ENCODE measurements around the gene RPS15. TPM values are rescaled to one million over a fixed set of nuclear protein-coding genes. Genes with fewer than 3 reads are reported as not detected.

Gene RPS15
- polyA plus RNA-seq, 1 donor (not counting 4 experiments of a cell fraction or from before 2014, with no cell fraction given): 795 TPM

GRCh38 chr19:1455336-1456120 is 17.3 kb downstream of the RPS15 start:
- Histone ChIP-seq H3K79me2 (ENCODE audit: control insufficient read depth, insufficient read depth, low read length) (no peaks in the 10 kb centered on the region), H3K4me2 (ENCODE audit: control insufficient read depth, extremely low read depth, insufficient read depth, low read depth, low read length) (peak overlapping the region; percentile 32), H3K9ac (ENCODE audit: control insufficient read depth, extremely low read depth, insufficient read depth, low read length) (no peak overlapping the region), H2AFZ (ENCODE audit: control insufficient read depth, low read length) (no peak overlapping the region), H3K9me3 (ENCODE audit: control insufficient read depth, low read depth, low read length) (no peaks in the 10 kb centered on the region), H3K4me1 (ENCODE audit: control insufficient read depth, extremely low read depth, insufficient read depth, low read length) (peaks cover 6% of the 10 kb centered on the region), H3K27me3 (ENCODE audit: control insufficient read depth, extremely low read depth, insufficient read depth, low read length) (peaks cover 71% of the 10 kb centered on the region), H3K4me3 (ENCODE audit: control insufficient read depth in 2 of 3, extremely low read depth in 1 of 3, insufficient read depth in 2 of 3, low read depth in 1 of 3, low read length in 3 of 3) (no peak overlapping the region), H3K27ac (ENCODE audit: control insufficient read depth, insufficient read depth, low read length) (no peak overlapping the region), H3K36me3 (ENCODE audit: control insufficient read depth in 2 of 2, extremely low read depth in 1 of 2, insufficient read depth in 2 of 2, low read length in 2 of 2) (no peaks in the 10 kb centered on the region), H3K9me1 (ENCODE audit: control insufficient read depth, extremely low read depth, insufficient read depth, low read length) (no peaks in the 10 kb centered on the region), H4K20me1 (ENCODE audit: control insufficient read depth, extremely low read depth, insufficient read depth, low read length) (no peaks in the 10 kb centered on the region)
- TF ChIP-seq EZH2 (IDR thresholded peaks at IDR 0.05; ENCODE audit: low read length): no peak
- TF ChIP-seq CTCF (optimal IDR thresholded peaks at IDR 0.05 in 1 of 3, IDR thresholded peaks at IDR 0.05 in 1 of 3, conservative IDR thresholded peaks at IDR 0.05 in 1 of 3; ENCODE audit: extremely low read depth in 1 of 3, insufficient read depth in 2 of 3, low read length in 3 of 3): no peak
- dilution Hi-C loops (cut with MboI; ENCODE audit: extremely low pct_ligation_motif_present, low sequenced_read_pairs): no loop called here
- no peak for DNase-seq (ENCODE audit: low read depth, low spot score)
- FAIRE-seq: peak; percentile 55

GRCh38 chr19:1456121-1456900 is 18.1 kb downstream of the RPS15 start:
- Histone ChIP-seq H3K4me2 (ENCODE audit: control insufficient read depth, extremely low read depth, insufficient read depth, low read depth, low read length) (no peak overlapping the region), H3K9me1 (ENCODE audit: control insufficient read depth, extremely low read depth, insufficient read depth, low read length) (no peaks in the 10 kb centered on the region), H3K9ac (ENCODE audit: control insufficient read depth, extremely low read depth, insufficient read depth, low read length) (no peak overlapping the region), H3K9me3 (ENCODE audit: control insufficient read depth, low read depth, low read length) (no peaks in the 10 kb centered on the region), H3K27me3 (ENCODE audit: control insufficient read depth, extremely low read depth, insufficient read depth, low read length) (peaks cover 63% of the 10 kb centered on the region), H3K79me2 (ENCODE audit: control insufficient read depth, insufficient read depth, low read length) (no peaks in the 10 kb centered on the region), H3K4me3 (ENCODE audit: control insufficient read depth in 2 of 3, extremely low read depth in 1 of 3, insufficient read depth in 2 of 3, low read depth in 1 of 3, low read length in 3 of 3) (no peak overlapping the region), H4K20me1 (ENCODE audit: control insufficient read depth, extremely low read depth, insufficient read depth, low read length) (no peaks in the 10 kb centered on the region), H3K27ac (ENCODE audit: control insufficient read depth, insufficient read depth, low read length) (no peak overlapping the region), H3K36me3 (ENCODE audit: control insufficient read depth in 2 of 2, extremely low read depth in 1 of 2, insufficient read depth in 2 of 2, low read length in 2 of 2) (no peaks in the 10 kb centered on the region), H2AFZ (ENCODE audit: control insufficient read depth, low read length) (no peak overlapping the region), H3K4me1 (ENCODE audit: control insufficient read depth, extremely low read depth, insufficient read depth, low read length) (peaks cover 6% of the 10 kb centered on the region)
- no peak for FAIRE-seq
- dilution Hi-C loops (cut with MboI; ENCODE audit: extremely low pct_ligation_motif_present, low sequenced_read_pairs): no loop called here
- DNase-seq (ENCODE audit: low read depth, low spot score): no peak
- no peak for TF ChIP-seq CTCF (optimal IDR thresholded peaks at IDR 0.05 in 1 of 3, IDR thresholded peaks at IDR 0.05 in 1 of 3, conservative IDR thresholded peaks at IDR 0.05 in 1 of 3; ENCODE audit: extremely low read depth in 1 of 3, insufficient read depth in 2 of 3, low read length in 3 of 3)
- TF ChIP-seq EZH2 (IDR thresholded peaks at IDR 0.05; ENCODE audit: low read length): peak; percentile 22

Data from keratinocyte (primary cell).